H9 (cell line): Measurements from ENCODE around the gene UBAC2. TPM values are rescaled to one million over a fixed set of nuclear protein-coding genes. Genes with fewer than 3 reads are reported as not detected.

ENCODE experiments used
- DNase-seq: peaks from one replicate; pipeline ENCODE4 v3.0.0-alpha.2; 2017
- H2AFZ ChIP-seq: one replicate; pipeline ENCODE4 v1.6.1; 2013; ENCODE audit warnings: mild to moderate bottlenecking, low read length, control low read depth, moderate library complexity
- H2AK5ac ChIP-seq: 2 replicates; pipeline ENCODE4 v1.6.1; 2013; ENCODE audit warnings: low read length, control low read depth, mixed read lengths; ENCODE audit not compliant: insufficient read length
- H2BK120ac ChIP-seq: one replicate; pipeline ENCODE4 v1.6.1; 2013; ENCODE audit warnings: low read depth, mild to moderate bottlenecking, low read length, control low read depth, inconsistent platforms; ENCODE audit not compliant: poor library complexity, severe bottlenecking
- H2BK12ac ChIP-seq: 2 replicates; pipeline ENCODE4 v1.6.1; 2013; ENCODE audit warnings: low read length, control low read depth, mixed read lengths, low read depth; ENCODE audit not compliant: insufficient read length
- H2BK15ac ChIP-seq: 2 replicates; pipeline ENCODE4 v1.6.1; 2013; ENCODE audit warnings: low read depth, low read length, control low read depth
- H2BK20ac ChIP-seq: one replicate; pipeline ENCODE4 v1.6.1; 2013; ENCODE audit warnings: low read depth, mild to moderate bottlenecking, low read length, control low read depth, inconsistent platforms; ENCODE audit not compliant: poor library complexity, severe bottlenecking
- H2BK5ac ChIP-seq: 2 replicates; pipeline ENCODE4 v1.6.1; 2013; ENCODE audit warnings: low read length, control low read depth, mixed read lengths; ENCODE audit not compliant: insufficient read length
- H3K14ac ChIP-seq: 2 replicates; pipeline ENCODE4 v1.6.1; 2013; ENCODE audit warnings: low read length, control low read depth; ENCODE audit not compliant: insufficient read depth
- H3K18ac ChIP-seq: 2 replicates; pipeline ENCODE4 v1.6.1; 2013; ENCODE audit warnings: low read depth, mild to moderate bottlenecking, mixed read lengths, low read length, control low read depth; ENCODE audit not compliant: insufficient read length
- H3K23ac ChIP-seq: 2 replicates; pipeline ENCODE4 v1.6.1; 2013; ENCODE audit warnings: low read length, control low read depth, mixed read lengths, low read depth; ENCODE audit not compliant: insufficient read length
- H3K23me2 ChIP-seq: 2 replicates; pipeline ENCODE4 v1.6.1; 2013; ENCODE audit warnings: low read depth, mild to moderate bottlenecking, mixed read lengths, low read length, control low read depth; ENCODE audit not compliant: insufficient read length, poor library complexity, severe bottlenecking
- H3K27ac ChIP-seq: 2 replicates; pipeline ENCODE4 v1.5.1; 2013; ENCODE audit warnings: low read length, control low read depth, mixed read lengths, low read depth; ENCODE audit not compliant: insufficient read length
- H3K27me3 ChIP-seq: 2 replicates; pipeline ENCODE4 v1.6.1; 2013; ENCODE audit warnings: low read length, control low read depth, inconsistent platforms; ENCODE audit not compliant: insufficient read depth
- H3K4ac ChIP-seq: 2 replicates; pipeline ENCODE4 v1.6.1; 2013; ENCODE audit warnings: low read depth, mild to moderate bottlenecking, control low read depth, inconsistent platforms, low read length, moderate library complexity
- H3K4me1 ChIP-seq: 2 replicates; pipeline ENCODE4 v1.6.1; 2013; ENCODE audit warnings: low read length, control low read depth, inconsistent platforms; ENCODE audit not compliant: insufficient read depth
- H3K4me2 ChIP-seq: 2 replicates; pipeline ENCODE4 v1.6.1; 2013; ENCODE audit warnings: low read length, control low read depth, mixed read lengths; ENCODE audit not compliant: insufficient read length, insufficient read depth
- H3K56ac ChIP-seq: 2 replicates; pipeline ENCODE4 v1.6.1; 2013; ENCODE audit warnings: low read depth, mild to moderate bottlenecking, mixed read lengths, low read length, control low read depth; ENCODE audit not compliant: insufficient read length
- H3K79me1 ChIP-seq: 2 replicates; pipeline ENCODE4 v1.6.1; 2013; ENCODE audit warnings: low read depth, mild to moderate bottlenecking, moderate library complexity, low read length, control low read depth, inconsistent platforms; ENCODE audit not compliant: insufficient read depth, poor library complexity, severe bottlenecking
- H3K79me2 ChIP-seq: 2 replicates; pipeline ENCODE4 v1.6.1; 2013; ENCODE audit warnings: low read length, control low read depth, inconsistent platforms; ENCODE audit not compliant: insufficient read depth
- H3K9ac ChIP-seq: 2 replicates; pipeline ENCODE4 v1.6.1; 2013; ENCODE audit warnings: low read length, control low read depth, mixed read lengths; ENCODE audit not compliant: insufficient read length; ENCODE audit errors: extremely low read depth
- H3K9me3 ChIP-seq: one replicate; pipeline ENCODE4 v1.6.1; 2013; ENCODE audit warnings: low read depth, low read length, inconsistent platforms; ENCODE audit not compliant: control insufficient read depth
- H3T11ph ChIP-seq: one replicate; pipeline ENCODE4 v1.6.1; 2013; ENCODE audit warnings: mild to moderate bottlenecking, low read length, control low read depth, inconsistent platforms
- H4K20me1 ChIP-seq: one replicate; pipeline ENCODE4 v1.6.1; 2013; ENCODE audit not compliant: control insufficient read depth, insufficient read length, insufficient read depth
- H4K5ac ChIP-seq: 2 replicates; pipeline ENCODE4 v1.6.1; 2013; ENCODE audit warnings: low read depth, mild to moderate bottlenecking, mixed read lengths, low read length, control low read depth; ENCODE audit not compliant: insufficient read length
- H4K8ac ChIP-seq: replicated peaks from 2 replicates; pipeline ENCODE4 v1.6.1; 2013; ENCODE audit warnings: low read length, control low read depth, mixed read lengths, low read depth; ENCODE audit not compliant: insufficient read length
- H4K91ac ChIP-seq: 2 replicates; pipeline ENCODE4 v1.6.1; 2013; ENCODE audit warnings: low read depth, mild to moderate bottlenecking, moderate library complexity, mixed read lengths, low read length, control low read depth; ENCODE audit not compliant: insufficient read length
- H3K27ac Mint-ChIP-seq, 3 experiments: 2 replicates in 2 of 3; 3 replicates in 1 of 3; pipeline ENCODE4 v1.8.0; 2020 to 2021; ENCODE audit warnings: mixed read lengths in 3 of 3, mild to moderate bottlenecking in 1 of 3, moderate library complexity in 1 of 3
- H3K27me3 Mint-ChIP-seq: 2 replicates; pipeline ENCODE4 v1.8.0; 2021; ENCODE audit warnings: low read depth, mild to moderate bottlenecking, moderate library complexity, mixed read lengths
- H3K36me3 Mint-ChIP-seq, 3 experiments: 2 replicates in 2 of 3; 3 replicates in 1 of 3; pipeline ENCODE4 v1.8.0; 2020 to 2021; ENCODE audit warnings: low read depth in 3 of 3, mixed read lengths in 3 of 3; ENCODE audit not compliant: insufficient read depth in 1 of 3
- H3K4me1 Mint-ChIP-seq, 2 experiments: 2 replicates each; pipeline ENCODE4 v1.8.0; 2020; ENCODE audit warnings: mixed read lengths in 2 of 2
- H3K4me3 Mint-ChIP-seq, 2 experiments: 2 replicates in 1 of 2; 3 replicates in 1 of 2; pipeline ENCODE4 v1.8.0; 2020 to 2021; ENCODE audit warnings: mild to moderate bottlenecking in 2 of 2, mixed read lengths in 2 of 2, moderate library complexity in 1 of 2
- H3K9me3 Mint-ChIP-seq, 2 experiments: 2 replicates in 1 of 2; 3 replicates in 1 of 2; pipeline ENCODE4 v1.8.0; 2020; ENCODE audit warnings: mild to moderate bottlenecking in 2 of 2, mixed read lengths in 2 of 2, moderate library complexity in 1 of 2
- WGBS: extraction: QIAGEN DNeasy Blood & Tissue Kit; methylation state at CpG from one replicate; pipeline ENCODE4 v1.1.7; 2013; ENCODE audit warnings: missing lambda C conversion rate, low lambda C conversion rate, mixed read lengths; ENCODE audit not compliant: insufficient read length; ENCODE audit errors: extremely low coverage; 5-methylcytosine and 5-hydroxymethylcytosine counted together
- total RNA-seq: library from RNA; stranded (reverse); gene quantifications from 2 replicates; pipeline ENCODE4 v1.2.1, GENCODE V29; 2021
- TF ChIP-seq, protein P1 (sequence below): fragments of 200-600 bp; sonication (generic); conservative IDR thresholded peaks from 3 replicates; pipeline ENCODE4 v1.8.0; 2021; ENCODE audit warnings: antibody characterized with exemption, mild to moderate bottlenecking

Gene UBAC2
- total RNA-seq, 1 experiment from 2014 or later: 52.3 TPM

DNA sequence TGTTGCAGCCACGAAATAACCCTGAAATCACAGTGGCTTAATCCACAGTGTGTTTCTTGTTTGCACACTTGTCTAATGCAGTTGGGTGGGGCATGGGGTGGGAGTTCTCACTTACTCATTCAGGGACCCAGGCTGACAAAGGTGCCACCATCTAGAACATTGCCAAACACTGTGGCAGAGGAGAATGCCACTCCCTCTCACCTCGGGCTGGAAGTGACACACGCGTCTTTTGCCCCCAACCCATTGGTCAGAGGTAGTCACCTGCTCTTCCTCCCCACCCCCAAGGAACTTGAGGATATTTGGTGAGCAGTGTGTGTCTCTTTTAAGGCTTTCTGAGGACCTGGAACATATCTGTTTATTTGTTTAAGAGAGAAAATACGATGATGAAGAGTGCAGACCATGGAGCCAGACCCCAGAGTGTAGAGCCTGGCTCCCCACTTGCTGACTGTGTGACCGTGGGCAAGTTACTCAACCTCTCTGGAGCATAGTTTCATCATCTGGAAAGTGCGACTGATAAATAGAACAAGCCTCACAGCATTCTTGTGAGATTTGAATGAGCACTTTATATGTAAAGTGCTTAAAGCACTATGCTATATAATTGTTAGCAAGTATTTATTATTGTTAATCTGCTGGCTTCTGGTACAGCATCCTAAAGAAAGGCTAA is 89.2 kb downstream of the UBAC2 start:
- Histone ChIP-seq H2BK120ac (no peak overlapping the region), H3K23me2 (no peaks in the 10 kb centered on the region), H3K9ac (no peak overlapping the region), H4K8ac (no peak overlapping the region), H3K4ac (no peak overlapping the region), H3K23ac (no peak overlapping the region), H3K9me3 (no peaks in the 10 kb centered on the region), H2AFZ (no peak overlapping the region), H4K91ac (no peak overlapping the region), H3K18ac (no peak overlapping the region), H4K5ac (no peak overlapping the region), H2BK12ac (no peak overlapping the region), H3K79me1 (no peaks in the 10 kb centered on the region), H3T11ph (no peak overlapping the region), H3K27ac (no peak overlapping the region), H2AK5ac (no peak overlapping the region), H4K20me1 (no peaks in the 10 kb centered on the region), H3K27me3 (no peaks in the 10 kb centered on the region), H2BK20ac (no peak overlapping the region), H3K4me1 (no peaks in the 10 kb centered on the region), H3K14ac (no peak overlapping the region), H3K79me2 (no peaks in the 10 kb centered on the region), H2BK15ac (no peak overlapping the region), H3K4me2 (no peak overlapping the region), H3K56ac (no peak overlapping the region), H2BK5ac (no peak overlapping the region)
- WGBS: no CpG with 5 or more reads among the region's 7 CpGs
- Mint-ChIP-seq H3K36me3 (peaks cover 0 to 2% (median 0%) of the 10 kb centered on the region in 3 experiments; a peak in 2 of 7 replicates), H3K4me3 (no peak overlapping the region), H3K27me3 (no peaks in the 10 kb centered on the region), H3K27ac (peak overlapping the region in 1 of 3 experiments; percentile 24; a peak in 1 of 7 replicates), H3K9me3 (no peaks in the 10 kb centered on the region), H3K4me1 (peaks cover 0 to 5% of the 10 kb centered on the region in 2 experiments; a peak in 1 of 4 replicates)
- DNase-seq: no peak
- TF ChIP-seq, protein P1, sequence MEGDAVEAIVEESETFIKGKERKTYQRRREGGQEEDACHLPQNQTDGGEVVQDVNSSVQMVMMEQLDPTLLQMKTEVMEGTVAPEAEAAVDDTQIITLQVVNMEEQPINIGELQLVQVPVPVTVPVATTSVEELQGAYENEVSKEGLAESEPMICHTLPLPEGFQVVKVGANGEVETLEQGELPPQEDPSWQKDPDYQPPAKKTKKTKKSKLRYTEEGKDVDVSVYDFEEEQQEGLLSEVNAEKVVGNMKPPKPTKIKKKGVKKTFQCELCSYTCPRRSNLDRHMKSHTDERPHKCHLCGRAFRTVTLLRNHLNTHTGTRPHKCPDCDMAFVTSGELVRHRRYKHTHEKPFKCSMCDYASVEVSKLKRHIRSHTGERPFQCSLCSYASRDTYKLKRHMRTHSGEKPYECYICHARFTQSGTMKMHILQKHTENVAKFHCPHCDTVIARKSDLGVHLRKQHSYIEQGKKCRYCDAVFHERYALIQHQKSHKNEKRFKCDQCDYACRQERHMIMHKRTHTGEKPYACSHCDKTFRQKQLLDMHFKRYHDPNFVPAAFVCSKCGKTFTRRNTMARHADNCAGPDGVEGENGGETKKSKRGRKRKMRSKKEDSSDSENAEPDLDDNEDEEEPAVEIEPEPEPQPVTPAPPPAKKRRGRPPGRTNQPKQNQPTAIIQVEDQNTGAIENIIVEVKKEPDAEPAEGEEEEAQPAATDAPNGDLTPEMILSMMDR: no peak
